Stomach smooth muscle (tissue), 2 donors: Measurements from ENCODE around the gene AQP12A.
"Not testable (repeated sequence)": the region's sequence is repeated elsewhere in the genome, so short reads cannot be mapped to it uniquely, and the experiment has no call there.

Experiments used
- H3K27ac ChIP-seq: one replicate; pipeline ENCODE4 v1.7.0; 2013; ENCODE audit warnings: mild to moderate bottlenecking, low read length, inconsistent platforms
- H3K27me3 ChIP-seq, 2 donors: one replicate each; pipeline ENCODE4 v1.7.0; 2013; ENCODE audit warnings: low read length in 2 of 2; ENCODE audit not compliant: insufficient read depth in 2 of 2, control insufficient read depth in 1 of 2
- H3K36me3 ChIP-seq, 2 donors: one replicate each; pipeline ENCODE4 v1.7.0; 2013; ENCODE audit warnings: low read length in 2 of 2; ENCODE audit not compliant: control insufficient read depth in 2 of 2, insufficient read depth in 2 of 2
- H3K4me1 ChIP-seq: one replicate; pipeline ENCODE4 v1.7.0; 2013; ENCODE audit warnings: low read length; ENCODE audit not compliant: control insufficient read depth, insufficient read depth
- H3K4me3 ChIP-seq, 2 donors: one replicate each; pipeline ENCODE4 v1.7.0; 2013; ENCODE audit warnings: low read length in 2 of 2
- H3K9ac ChIP-seq, 2 donors: one replicate each; pipeline ENCODE4 v1.7.0; 2013; ENCODE audit warnings: low read length in 2 of 2, mild to moderate bottlenecking in 1 of 2
- H3K9me3 ChIP-seq, 2 donors: one replicate each; pipeline ENCODE4 v1.7.0; 2013; ENCODE audit warnings: low read length in 2 of 2; ENCODE audit not compliant: control insufficient read depth in 2 of 2
- donor health status: healthy.
- donor health status: Pancreatic carcinoma.

AQP12A gene, protein sequence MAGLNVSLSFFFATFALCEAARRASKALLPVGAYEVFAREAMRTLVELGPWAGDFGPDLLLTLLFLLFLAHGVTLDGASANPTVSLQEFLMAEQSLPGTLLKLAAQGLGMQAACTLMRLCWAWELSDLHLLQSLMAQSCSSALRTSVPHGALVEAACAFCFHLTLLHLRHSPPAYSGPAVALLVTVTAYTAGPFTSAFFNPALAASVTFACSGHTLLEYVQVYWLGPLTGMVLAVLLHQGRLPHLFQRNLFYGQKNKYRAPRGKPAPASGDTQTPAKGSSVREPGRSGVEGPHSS

DNA sequence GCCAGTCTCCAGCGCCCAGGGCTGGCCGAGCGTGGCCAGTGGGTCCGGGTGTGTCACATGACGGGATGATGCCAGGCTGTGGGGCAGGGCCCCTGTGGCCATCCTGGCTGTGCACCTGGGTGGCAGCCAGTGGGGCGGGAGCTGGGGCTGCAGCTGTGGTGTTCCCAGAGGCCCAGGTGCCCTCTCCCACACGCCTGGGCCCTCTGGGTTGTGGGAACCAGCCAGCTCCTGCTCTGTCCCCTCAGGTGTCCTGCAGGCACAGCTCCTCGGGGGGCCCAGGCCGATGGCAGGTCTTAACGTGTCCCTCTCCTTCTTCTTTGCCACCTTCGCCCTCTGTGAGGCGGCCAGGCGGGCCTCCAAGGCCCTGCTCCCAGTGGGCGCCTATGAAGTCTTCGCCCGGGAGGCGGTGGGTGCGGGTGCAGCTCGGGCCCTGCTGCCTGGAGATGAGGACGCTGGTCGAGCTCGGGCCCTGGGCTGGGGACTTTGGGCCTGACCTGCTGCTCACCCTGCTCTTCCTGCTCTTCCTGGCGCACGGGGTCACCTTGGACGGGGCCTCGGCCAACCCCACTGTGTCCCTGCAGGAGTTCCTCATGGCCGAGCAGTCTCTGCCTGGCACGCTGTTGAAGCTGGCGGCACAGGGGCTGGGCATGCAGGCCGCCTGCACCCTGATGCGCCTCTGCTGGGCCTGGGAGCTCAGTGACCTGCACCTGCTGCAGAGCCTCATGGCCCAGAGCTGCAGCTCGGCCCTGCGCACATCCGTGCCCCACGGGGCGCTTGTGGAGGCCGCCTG, at the start of gene AQP12A:
Gene AQP12A, plus strand, starts transcription at position 236 of the 790 bp plus-strand sequence. Its CDS starts 48 bp downstream, at position 284.
- H3K27me3 ChIP-seq, H3K4me3 ChIP-seq, H3K27ac ChIP-seq, H3K36me3 ChIP-seq, H3K4me1 ChIP-seq, H3K9ac ChIP-seq, H3K9me3 ChIP-seq: not testable (repeated sequence)

DNA sequence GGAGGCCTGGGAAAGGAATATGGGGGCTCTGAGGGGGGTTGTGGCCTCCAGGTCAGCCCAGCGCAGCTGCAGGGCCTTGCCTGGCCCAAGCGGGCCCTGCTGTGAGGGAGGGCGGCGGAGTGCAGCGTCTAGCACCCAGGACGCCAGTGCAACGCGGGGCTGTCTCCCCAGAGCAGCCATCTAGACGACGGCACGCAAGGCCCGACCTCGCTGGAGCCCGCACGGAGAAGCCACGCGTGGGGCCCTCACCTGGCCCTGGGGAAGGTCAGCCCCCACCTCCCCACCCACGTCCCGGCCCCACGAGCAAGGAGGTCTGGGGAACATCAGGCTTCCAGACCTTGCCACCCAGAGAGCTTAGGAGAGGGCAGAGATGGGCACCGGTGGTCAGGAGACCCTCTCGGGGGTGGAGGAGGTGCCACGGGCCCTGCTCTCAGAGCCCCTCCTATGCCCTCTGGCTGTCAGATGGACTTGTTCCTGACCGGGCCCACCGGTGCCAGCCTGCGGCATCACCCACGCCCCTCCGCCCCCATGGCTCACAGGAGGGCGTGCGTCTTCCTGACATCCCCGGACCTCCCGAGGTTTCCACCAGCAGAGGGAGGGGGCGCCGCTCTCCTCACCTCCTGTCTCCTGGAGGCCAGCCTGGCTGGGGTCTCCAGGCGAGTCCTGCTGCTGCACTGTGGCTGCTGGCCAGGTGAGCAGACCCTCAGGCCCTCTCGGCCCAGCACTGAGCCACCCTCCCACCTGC, 49.4 kb upstream of the AQP12A start:
- Histone ChIP-seq H3K4me3 (no peak overlapping the region), H3K4me1 (no peaks in the 10 kb centered on the region), H3K9ac (no peak overlapping the region), H3K27ac (no peak overlapping the region), H3K27me3 (peaks cover 10 to 25% of the 10 kb centered on the region in 2 donors), H3K9me3 (no peaks in the 10 kb centered on the region), H3K36me3 (no peaks in the 10 kb centered on the region)

DNA sequence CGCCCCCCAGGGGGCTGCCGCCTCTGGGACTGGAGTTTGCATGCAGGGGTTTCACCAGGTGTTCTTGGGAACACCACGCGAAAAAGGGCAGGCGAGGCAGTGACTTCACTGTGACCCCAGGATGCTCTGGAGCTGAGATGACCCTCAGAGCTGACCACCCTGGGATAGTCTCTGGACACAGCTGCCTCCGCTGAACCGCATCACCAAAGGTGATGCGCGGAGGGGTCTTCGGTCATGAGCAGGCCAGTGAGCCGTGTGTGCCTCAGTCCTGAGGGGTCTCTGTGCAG, 48.9 kb upstream of the AQP12A start:
- no peaks in the 10 kb centered on the region for H3K36me3 ChIP-seq
- H3K4me1 ChIP-seq = no peaks in the 10 kb centered on the region
- H3K9me3 ChIP-seq = no peaks in the 10 kb centered on the region
- H3K27me3 ChIP-seq = peaks cover 14 to 28% of the 10 kb centered on the region in 2 donors
- H3K9ac ChIP-seq = no peak overlapping the region
- no peak overlapping the region for H3K4me3 ChIP-seq
- H3K27ac ChIP-seq = no peak overlapping the region

DNA sequence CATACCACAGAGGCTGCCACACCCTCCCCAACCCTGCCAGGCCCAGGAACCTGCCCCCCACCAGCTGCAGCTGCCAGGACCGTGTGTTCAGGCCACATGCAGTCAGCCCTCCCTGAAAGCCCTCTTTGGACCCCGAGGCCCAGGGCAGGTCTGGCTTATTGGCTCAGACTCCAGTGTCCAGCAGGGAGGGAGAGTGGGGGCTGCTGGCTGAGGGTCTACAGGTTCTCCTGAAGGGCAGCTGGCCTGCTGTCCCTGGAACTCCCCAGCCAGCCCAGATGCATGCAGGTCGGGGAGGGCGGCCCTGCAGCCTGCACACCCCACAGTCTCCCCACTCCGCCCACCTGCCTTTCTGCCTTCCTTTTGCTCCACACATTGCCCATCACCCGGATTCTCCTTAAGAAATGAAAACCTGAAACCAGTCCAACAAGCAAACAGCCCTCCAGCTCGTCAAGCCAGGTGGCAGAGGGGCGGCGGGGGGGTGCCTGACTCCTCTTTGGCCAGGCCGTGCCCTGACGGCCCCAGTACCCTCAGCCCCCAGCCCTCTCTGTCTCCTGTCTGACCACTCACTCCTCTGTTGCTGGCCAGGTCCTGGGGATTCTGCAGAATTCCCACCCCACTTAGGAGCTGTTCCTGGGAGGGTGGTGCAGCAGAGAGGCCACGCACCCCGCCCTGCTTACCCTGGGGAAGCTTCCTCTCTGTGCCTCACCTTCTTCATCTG, 48.4 kb upstream of the AQP12A start:
- no peaks in the 10 kb centered on the region for H3K9me3 ChIP-seq
- H3K27me3 ChIP-seq = peaks cover 16 to 25% of the 10 kb centered on the region in 2 donors
- H3K36me3 ChIP-seq = no peaks in the 10 kb centered on the region
- H3K4me1 ChIP-seq = no peaks in the 10 kb centered on the region
- H3K4me3 ChIP-seq = no peak overlapping the region
- no peak overlapping the region for H3K9ac ChIP-seq
- no peak overlapping the region for H3K27ac ChIP-seq

DNA sequence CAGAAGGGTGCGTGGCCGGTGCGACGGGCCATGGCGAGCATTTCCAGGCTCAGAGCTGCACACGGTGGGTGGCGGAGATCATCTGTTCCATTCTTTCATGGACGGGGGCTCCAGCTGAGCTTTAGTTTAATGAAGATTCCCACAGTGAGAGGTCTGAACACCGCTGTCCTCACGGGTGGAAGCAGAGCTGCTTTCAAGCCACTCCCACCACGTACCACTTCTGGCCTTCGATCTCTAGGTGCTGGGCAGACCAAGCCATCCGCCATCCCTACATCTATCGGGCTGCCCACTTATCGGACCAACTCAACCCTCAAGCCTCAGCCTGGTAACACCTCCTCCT, 47.9 kb upstream of the AQP12A start:
- no peak overlapping the region for H3K9ac ChIP-seq
- H3K27ac ChIP-seq = no peak overlapping the region
- no peaks in the 10 kb centered on the region for H3K4me1 ChIP-seq
- H3K4me3 ChIP-seq = no peak overlapping the region
- no peaks in the 10 kb centered on the region for H3K9me3 ChIP-seq
- peaks cover 18 to 31% of the 10 kb centered on the region in 2 donors for H3K27me3 ChIP-seq
- no peaks in the 10 kb centered on the region for H3K36me3 ChIP-seq

DNA sequence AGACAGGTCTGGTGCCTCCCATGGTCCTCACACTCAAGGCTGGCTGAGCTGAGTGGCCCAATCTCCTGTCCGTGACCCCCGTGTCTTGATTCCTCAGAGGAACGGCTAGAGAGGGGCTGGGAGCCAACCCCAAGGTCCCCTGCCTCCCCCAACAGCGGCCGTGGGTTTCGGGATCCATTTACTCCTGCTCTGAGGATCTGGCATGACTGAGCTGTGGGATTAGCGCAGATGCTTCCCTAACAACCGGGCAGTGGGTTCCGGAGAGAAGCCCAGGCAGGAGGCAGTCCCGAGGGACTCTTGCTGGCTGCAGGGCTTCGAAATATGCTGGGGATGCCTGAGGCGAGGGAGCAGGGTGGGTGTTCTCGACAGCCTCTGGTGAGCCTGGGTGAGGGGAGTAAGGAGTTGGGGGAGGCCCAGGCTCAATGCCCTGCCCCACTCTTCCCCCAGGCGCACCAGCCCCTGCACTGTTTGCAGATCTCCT, 47.5 kb upstream of the AQP12A start:
- Histone ChIP-seq H3K4me3 (no peak overlapping the region), H3K27me3 (peaks cover 20 to 33% of the 10 kb centered on the region in 2 donors), H3K27ac (no peak overlapping the region), H3K9ac (no peak overlapping the region), H3K36me3 (no peaks in the 10 kb centered on the region), H3K4me1 (no peaks in the 10 kb centered on the region), H3K9me3 (no peaks in the 10 kb centered on the region)

DNA sequence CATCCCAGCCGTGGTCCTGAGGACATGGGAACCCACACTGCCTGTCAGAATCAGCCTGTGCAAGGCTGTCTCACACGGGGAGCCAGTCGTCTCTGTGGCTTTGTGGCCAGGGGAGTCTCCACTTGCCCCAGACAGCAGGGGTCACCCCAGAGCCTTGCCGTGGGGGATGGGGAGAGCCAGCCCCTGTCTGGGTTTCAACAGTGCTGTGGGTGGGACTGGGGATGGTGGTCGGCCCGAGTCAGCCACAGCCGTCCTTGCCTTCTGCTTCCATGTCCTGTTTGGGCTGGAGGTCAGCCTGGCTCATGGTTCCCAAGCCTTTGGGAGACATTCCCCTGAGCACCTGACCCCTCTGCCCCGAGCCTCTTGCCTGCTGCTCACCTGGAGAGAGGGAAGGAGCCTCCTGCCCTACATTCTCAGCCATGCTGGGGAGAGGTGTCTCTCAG, 46.8 kb upstream of the AQP12A start:
- no peaks in the 10 kb centered on the region for H3K9me3 ChIP-seq
- H3K36me3 ChIP-seq = no peaks in the 10 kb centered on the region
- no peak overlapping the region for H3K27ac ChIP-seq
- H3K4me1 ChIP-seq = no peaks in the 10 kb centered on the region
- no peak overlapping the region for H3K4me3 ChIP-seq
- no peak overlapping the region for H3K9ac ChIP-seq
- H3K27me3 ChIP-seq = peaks cover 20 to 33% of the 10 kb centered on the region in 2 donors

DNA sequence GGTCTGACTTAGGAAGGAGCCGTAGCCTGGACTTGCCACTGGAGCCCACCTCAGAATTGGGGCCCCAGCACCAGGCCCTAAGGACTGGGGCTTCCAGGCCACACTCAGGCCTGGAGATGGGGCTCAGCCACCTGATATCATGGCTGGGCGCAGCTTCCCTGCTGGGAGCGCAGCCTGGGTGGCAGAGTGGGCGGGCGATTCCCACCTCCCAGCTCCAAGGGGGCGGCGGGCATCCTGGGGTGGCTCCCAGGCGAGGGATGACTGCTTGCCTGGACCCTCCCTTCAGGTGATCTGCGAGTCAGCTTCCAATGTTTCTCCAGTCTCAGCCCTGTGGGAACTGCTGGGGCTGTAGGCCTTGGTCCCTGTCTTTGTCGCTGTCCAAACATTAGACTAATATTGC, 46.3 kb upstream of the AQP12A start:
- Histone ChIP-seq H3K4me1 (no peaks in the 10 kb centered on the region), H3K9ac (no peak overlapping the region), H3K4me3 (no peak overlapping the region), H3K27ac (no peak overlapping the region), H3K9me3 (no peaks in the 10 kb centered on the region), H3K27me3 (peaks cover 20 to 36% of the 10 kb centered on the region in 2 donors), H3K36me3 (no peaks in the 10 kb centered on the region)

DNA sequence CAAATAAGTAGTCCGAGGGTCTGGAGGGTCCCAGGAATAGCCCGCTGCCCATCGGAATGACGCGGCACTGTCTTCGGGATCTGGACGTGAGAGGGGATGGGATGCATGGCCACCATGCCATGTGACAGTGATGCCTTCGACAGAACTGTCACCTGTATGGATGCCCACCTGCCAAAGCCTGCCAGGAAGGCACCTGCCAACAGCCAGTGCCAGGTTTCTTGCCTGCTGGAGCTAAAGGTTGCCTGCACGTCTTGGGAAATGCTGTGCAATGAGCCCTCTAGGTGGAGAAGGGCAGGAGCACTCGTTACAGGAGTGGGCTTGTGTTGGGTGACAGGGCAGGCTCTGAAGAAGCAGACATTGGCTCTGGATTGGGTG, 45.9 kb upstream of the AQP12A start:
- no peaks in the 10 kb centered on the region for H3K36me3 ChIP-seq
- H3K4me3 ChIP-seq = no peak overlapping the region
- no peak overlapping the region for H3K9ac ChIP-seq
- H3K4me1 ChIP-seq = no peaks in the 10 kb centered on the region
- H3K27me3 ChIP-seq = peaks cover 20 to 41% of the 10 kb centered on the region in 2 donors
- H3K9me3 ChIP-seq = no peaks in the 10 kb centered on the region
- H3K27ac ChIP-seq = no peak overlapping the region

DNA sequence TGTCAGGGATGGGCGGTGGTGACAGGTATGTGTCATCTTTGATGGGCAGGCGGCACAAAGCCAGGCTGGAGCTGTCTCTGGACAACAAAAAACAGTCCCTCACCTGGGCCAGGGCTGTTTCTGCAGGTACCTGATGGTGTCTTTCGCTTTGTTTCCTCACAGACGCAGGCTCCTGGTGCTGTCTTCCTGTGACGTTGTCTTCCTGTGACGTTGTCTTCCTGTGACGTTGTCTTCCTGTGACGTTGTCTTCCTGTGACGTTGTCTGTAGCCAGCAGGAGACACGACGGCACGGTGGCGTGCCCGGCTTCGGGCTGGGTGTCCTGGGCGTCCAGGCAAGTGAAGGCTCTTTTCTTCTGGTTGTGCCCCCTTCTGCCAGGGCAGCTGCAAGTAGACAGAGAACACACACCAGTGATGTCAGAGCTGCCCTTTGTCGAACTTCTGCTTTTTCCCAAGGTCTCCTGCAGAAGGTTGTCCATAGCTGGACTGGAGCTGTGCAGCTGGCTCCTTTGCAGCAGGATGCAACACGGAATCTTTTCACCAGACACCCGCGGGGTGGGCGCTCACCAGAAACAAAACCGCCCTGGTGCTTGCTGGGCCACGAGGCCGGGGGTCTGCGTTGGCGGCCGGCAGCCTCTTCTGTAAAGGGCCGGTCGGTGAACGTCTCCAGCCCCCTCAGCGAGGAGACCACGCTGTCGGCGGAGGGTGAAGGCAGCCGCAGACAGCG, 45.3 kb upstream of the AQP12A start:
- H3K4me3 ChIP-seq = no peak overlapping the region
- H3K9me3 ChIP-seq = no peaks in the 10 kb centered on the region
- H3K27me3 ChIP-seq = peaks cover 20 to 46% of the 10 kb centered on the region in 2 donors
- H3K27ac ChIP-seq = no peak overlapping the region
- no peaks in the 10 kb centered on the region for H3K36me3 ChIP-seq
- no peak overlapping the region for H3K9ac ChIP-seq
- no peaks in the 10 kb centered on the region for H3K4me1 ChIP-seq
